ENCODE measurements around the gene WDR49. TPM values are rescaled to one million over a fixed set of nuclear protein-coding genes. Genes with fewer than 3 reads are reported as not detected.

WDR49 gene
- total and polyA plus RNA-seq, 2 experiments from 2014 or later = not detected

- WGBS (ENCODE audit: low lambda C conversion rate, missing lambda C conversion rate) = 67% methylated on average over 7 of the region's 7 CpGs
- no peak overlapping the region for H3K27ac ChIP-seq
- H3K9me2 ChIP-seq (replicated peaks; ENCODE audit: insufficient read depth) = no peaks in the 10 kb centered on the region
- no peak overlapping the region for H3K4me2 ChIP-seq
- no peaks in the 10 kb centered on the region for H3K4me1 ChIP-seq (ENCODE audit: insufficient read depth)
- no peaks in the 10 kb centered on the region for H4K20me1 ChIP-seq (ENCODE audit: insufficient read depth, poor library complexity, severe bottlenecking)
- DNase-seq (ENCODE audit: low spot score) = no peak
- no peaks in the 10 kb centered on the region for H3K27me3 ChIP-seq
- no peak overlapping the region for H3K4me3 ChIP-seq
- H2AFZ ChIP-seq = no peak overlapping the region
- TF ChIP-seq CTCF (IDR thresholded peaks at IDR 0.05; ENCODE audit: poor library complexity) (no peak), EZH2 (IDR thresholded peaks at IDR 0.05; ENCODE audit: borderline replicate concordance) (no peak), EZH2phosphoT487 (IDR thresholded peaks at IDR 0.05; ENCODE audit: low read depth, severe bottlenecking, unreplicated experiment) (no peak)
- no peaks in the 10 kb centered on the region for H3K9me3 ChIP-seq (ENCODE audit: low read depth)
- no peaks in the 10 kb centered on the region for H3K79me2 ChIP-seq
- H3K36me3 ChIP-seq (replicated peaks; ENCODE audit: insufficient read depth, low read depth) = no peaks in the 10 kb centered on the region
Measured at GRCh38 chr3:167575000-167575600, 78.6 kb downstream of the WDR49 start.

- H3K4me2 ChIP-seq = no peak overlapping the region
- no peak overlapping the region for H3K27ac ChIP-seq
- no peaks in the 10 kb centered on the region for H3K27me3 ChIP-seq
- no peaks in the 10 kb centered on the region for H3K9me3 ChIP-seq (ENCODE audit: low read depth)
- H3K9me2 ChIP-seq (replicated peaks; ENCODE audit: insufficient read depth) = no peaks in the 10 kb centered on the region
- H4K20me1 ChIP-seq (ENCODE audit: insufficient read depth, poor library complexity, severe bottlenecking) = no peaks in the 10 kb centered on the region
- no peaks in the 10 kb centered on the region for H3K36me3 ChIP-seq (replicated peaks; ENCODE audit: insufficient read depth, low read depth)
- no peaks in the 10 kb centered on the region for H3K79me2 ChIP-seq
- 63% methylated on average over 2 of the region's 2 CpGs for WGBS (ENCODE audit: low lambda C conversion rate, missing lambda C conversion rate)
- no peaks in the 10 kb centered on the region for H3K4me1 ChIP-seq (ENCODE audit: insufficient read depth)
- DNase-seq (ENCODE audit: low spot score) = no peak
- TF ChIP-seq CTCF (IDR thresholded peaks at IDR 0.05; ENCODE audit: poor library complexity) = no peak
- TF ChIP-seq EZH2 (IDR thresholded peaks at IDR 0.05; ENCODE audit: borderline replicate concordance) = no peak
- no peak for TF ChIP-seq EZH2phosphoT487 (IDR thresholded peaks at IDR 0.05; ENCODE audit: low read depth, severe bottlenecking, unreplicated experiment)
- no peak overlapping the region for H3K4me3 ChIP-seq
- H2AFZ ChIP-seq = no peak overlapping the region
Measured at GRCh38 chr3:167572991-167573390, 80.8 kb downstream of the WDR49 start.

- no peak overlapping the region for H3K4me2 ChIP-seq
- H3K79me2 ChIP-seq = no peaks in the 10 kb centered on the region
- H3K9me2 ChIP-seq (replicated peaks; ENCODE audit: insufficient read depth) = no peaks in the 10 kb centered on the region
- no peak overlapping the region for H3K4me3 ChIP-seq
- no peaks in the 10 kb centered on the region for H4K20me1 ChIP-seq (ENCODE audit: insufficient read depth, poor library complexity, severe bottlenecking)
- TF ChIP-seq EZH2 (IDR thresholded peaks at IDR 0.05; ENCODE audit: borderline replicate concordance) = no peak
- TF ChIP-seq EZH2phosphoT487 (IDR thresholded peaks at IDR 0.05; ENCODE audit: low read depth, severe bottlenecking, unreplicated experiment) = no peak
- no peak for TF ChIP-seq CTCF (IDR thresholded peaks at IDR 0.05; ENCODE audit: poor library complexity)
- no peak overlapping the region for H2AFZ ChIP-seq
- H3K9me3 ChIP-seq (ENCODE audit: low read depth) = no peaks in the 10 kb centered on the region
- H3K27me3 ChIP-seq = no peaks in the 10 kb centered on the region
- H3K36me3 ChIP-seq (replicated peaks; ENCODE audit: insufficient read depth, low read depth) = no peaks in the 10 kb centered on the region
- H3K27ac ChIP-seq = no peak overlapping the region
- no peak for DNase-seq (ENCODE audit: low spot score)
- 96% methylated on average over 2 of the region's 2 CpGs for WGBS (ENCODE audit: low lambda C conversion rate, missing lambda C conversion rate)
- no peaks in the 10 kb centered on the region for H3K4me1 ChIP-seq (ENCODE audit: insufficient read depth)
Measured at GRCh38 chr3:167568634-167569033, 85.1 kb downstream of the WDR49 start.

All from hepatocyte (in vitro differentiated cells).